ENCODE measurements around the gene RAD50.

Gene RAD50

GRCh38 chr5:132677682-132678400, 121.1 kb downstream of the RAD50 start:
- no peak for DNase-seq

DNA sequence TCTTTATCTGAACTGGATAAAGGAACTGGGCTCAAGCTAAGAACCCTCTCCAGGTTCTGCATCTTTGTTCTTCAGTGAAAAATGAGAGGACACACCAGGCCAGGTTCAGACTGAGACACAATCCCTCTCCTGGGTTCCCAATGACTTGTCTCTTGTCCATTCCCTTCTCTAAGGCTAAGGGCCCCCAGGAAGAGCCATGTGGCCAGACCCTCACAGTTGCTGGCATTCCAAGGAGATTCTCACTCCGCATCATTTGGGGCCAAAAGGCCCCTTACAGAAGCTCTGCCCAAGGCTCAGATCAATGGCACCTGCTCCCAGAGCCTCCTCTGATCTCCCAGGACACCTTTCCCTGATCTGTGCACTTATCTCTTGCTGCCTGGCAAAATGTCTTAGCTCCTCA, 122.0 kb downstream of the RAD50 start:
- no peak for DNase-seq

- no peak for DNase-seq
These were observed 122.4 kb downstream of the RAD50 start for GRCh38 chr5:132679166-132679565.

- DNase-seq: no peak
These were observed 123.1 kb downstream of the RAD50 start for GRCh38 chr5:132679717-132680380.

DNA sequence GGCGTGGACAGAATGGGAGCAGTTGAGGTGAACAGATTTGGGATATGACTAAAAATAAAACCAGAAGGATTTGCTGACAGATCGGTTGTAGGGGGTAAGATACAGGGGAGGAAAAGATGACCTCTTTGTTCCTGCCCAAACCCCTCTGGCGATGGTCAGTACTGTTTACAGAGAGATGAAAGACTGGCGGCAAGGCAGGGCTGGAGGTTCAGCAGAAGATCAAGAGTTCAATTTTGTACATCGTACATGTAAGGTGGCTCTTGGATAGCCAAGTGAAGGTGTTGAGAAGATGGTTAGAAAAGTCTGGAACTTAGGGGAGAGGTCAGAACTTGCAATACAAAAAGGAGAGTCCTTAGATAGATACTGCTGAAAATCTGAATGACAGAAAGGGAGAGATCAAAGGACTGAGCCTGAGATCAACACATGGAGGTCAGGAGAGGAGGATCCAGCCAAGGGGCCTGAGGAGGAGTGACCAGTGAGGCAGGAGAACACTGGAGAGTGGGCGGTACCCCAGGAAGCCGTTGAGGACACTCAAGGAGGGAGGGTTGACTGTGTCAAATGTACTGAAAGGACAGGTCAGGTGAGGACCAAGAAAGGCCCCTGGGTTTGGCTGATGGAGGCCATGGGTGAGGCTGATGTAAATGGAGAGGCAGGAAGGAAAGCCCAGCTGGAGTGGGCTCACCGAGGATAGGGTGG, 124.2 kb downstream of the RAD50 start:
- no peak for DNase-seq

DNA sequence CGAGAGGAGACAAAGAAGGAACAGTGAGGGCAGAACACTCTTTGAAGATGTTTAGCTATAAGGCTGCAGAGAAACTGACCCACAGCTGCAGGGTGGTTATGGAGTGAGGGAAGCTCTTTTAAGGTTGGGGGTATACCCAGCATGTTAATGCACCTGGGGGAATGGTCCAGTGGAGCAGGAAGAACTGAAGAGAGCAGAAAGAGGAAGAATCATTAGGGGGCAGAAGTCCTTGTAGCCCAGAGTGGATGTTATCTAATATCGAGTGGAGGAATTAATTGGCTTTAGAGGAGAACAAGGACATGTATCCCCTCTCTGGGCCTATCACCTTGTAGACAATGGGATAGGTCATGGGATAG, 124.7 kb downstream of the RAD50 start:
- no peak for DNase-seq

DNA sequence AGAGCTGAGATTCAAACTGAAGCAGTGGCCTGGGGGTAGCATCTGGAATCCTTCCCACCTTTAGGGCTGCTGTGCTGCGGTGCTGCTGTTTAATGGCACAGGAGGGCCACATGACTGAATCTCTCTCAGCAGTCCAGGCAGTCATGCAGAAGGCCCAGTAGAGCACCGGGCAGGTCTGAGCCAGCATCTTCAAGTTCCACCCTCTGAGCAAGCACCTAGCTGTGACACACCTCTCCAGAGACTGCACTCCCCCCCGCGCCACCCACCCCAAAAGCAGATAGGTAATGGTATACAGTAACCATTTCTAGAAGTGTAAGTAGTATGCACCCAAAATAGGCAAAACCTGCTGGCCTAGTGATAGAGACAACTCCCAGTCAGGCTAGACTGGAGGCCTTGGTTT, 125.2 kb downstream of the RAD50 start:
- DNase-seq: no peak

DNA sequence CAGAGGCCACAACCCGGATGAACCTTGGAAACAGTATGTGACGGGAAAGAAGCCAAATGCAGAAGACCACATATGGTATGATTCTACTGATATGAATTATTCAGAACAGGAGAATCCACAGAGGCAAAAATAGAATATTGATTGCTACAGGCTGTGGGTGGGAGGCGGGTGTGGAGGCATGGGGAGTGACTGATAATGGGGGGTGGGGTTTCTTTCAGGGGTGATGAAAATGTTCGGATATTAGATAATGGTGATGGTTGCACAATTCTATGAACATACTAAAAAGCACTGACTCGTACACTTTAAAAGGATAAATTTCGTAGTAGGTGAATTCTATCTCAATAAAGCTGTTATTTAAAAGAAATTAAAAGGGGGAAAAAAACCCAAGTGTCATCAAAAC, 127.7 kb downstream of the RAD50 start:
- DNase-seq: no peak

DNA sequence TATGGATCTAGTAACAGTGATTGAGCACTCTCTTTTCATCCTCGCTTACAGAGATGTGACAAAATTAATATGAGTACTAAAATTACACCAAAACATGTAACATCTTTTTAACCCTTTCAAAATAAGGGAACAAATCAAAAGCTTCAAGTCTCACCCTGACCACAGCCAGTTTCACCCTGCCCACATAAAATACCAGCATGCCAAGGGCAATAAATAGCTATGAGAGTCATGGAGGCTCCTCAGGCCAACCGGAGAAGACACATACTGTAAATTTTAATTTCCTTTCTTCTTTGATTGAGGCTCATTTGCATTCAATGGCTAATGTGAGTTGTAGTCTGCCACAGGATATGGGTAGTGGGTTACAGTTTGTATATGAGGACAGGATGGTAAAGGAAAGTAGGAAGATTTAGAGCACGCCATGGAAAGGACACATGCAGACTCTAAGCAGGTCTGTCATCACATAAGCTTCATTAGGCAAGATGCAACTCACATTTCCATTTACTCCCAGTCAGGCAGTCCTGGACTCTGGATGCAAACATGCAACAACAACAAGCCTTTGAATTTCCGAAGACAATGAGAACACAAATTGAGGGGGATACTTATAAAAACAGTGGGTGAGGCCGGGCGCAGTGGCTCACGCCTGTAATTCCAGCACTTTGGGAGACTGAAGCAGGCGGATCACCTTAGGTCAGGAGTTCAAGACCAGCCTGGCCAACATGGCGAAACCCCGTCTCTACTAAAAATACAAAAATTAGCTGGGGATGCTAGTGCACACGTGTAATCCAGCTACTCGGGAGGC, 128.3 kb downstream of the RAD50 start:
- no peak for DNase-seq

GRCh38 chr5:132686193-132686592, 129.4 kb downstream of the RAD50 start:
- DNase-seq: no peak

DNA sequence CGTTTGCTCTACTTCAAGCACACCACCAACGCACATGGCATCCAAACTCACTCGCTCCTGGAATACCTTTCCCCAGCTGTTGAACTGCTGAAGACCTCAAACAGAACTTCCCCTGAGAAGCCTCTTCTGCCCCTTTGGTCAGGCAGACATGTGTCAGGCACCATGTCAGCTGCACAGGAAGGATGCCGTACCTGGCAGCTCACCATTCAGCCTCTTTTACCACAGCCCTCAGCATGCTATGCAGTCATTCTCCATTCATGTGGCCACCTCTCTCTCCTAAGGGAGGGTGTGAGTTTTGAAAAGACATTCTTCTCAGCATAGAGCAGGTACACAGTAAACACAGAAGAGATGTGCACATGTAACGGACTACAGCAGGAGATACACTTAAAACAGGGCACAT, 131.2 kb downstream of the RAD50 start:
- DNase-seq: peak; percentile 44

DNA sequence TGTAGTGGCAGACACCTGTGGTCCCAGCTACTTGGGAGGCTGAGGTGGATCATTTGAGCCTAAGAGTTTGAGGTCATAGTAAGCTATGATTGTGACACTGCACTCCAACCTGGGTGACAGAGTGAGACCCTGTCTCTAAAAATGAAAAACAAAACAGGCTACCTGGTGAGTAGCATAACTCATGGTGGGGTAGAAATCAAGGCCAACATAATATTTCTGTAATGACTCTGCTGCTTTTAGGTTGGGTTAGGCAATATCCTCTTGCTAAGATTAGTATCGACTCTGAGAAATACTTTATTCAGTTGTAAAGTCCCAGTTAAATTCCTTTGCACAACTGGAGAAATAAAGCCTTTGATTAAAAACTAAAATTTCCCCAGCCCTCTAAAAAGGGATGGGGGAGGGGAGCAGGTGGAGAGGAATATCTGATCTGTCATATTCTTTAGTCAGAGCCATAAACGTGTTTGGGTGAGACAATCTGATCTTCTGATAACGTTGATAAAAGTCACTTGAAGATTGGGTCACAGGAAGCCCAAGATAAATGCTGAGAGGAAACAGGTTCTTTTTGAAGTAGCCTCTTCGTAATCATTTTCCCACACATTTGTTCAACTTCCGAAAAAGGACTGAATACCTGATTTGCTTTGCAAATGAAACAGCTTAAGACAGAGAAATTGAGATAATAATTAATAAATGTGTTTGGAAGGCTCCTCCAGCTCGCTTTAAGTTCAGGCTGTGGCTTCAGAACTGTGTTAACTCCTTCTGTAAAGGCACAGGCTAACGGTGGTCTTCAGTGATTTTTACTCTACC, 132.0 kb downstream of the RAD50 start:
- peak; percentile 54 for DNase-seq

DNA sequence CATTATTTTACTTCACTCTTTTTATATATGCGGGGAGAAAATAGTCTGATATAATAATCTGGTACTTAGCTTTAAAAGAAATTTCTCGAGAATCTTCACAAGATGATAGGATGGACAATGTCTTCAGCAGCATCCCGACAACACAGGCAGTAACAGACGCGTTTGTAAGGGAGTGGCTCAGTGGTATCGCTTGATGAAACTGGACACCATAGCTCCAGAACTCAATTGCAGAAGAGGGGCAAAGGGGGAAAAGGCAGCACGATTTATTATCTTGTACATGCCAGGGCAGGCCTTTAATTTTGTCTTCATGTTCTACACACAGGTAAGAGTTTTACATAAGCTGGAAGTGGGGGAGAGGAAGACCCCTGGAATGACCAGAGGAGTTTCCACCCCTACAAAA, 132.7 kb downstream of the RAD50 start:
- DNase-seq: no peak

- no peak for DNase-seq
These were observed 133.4 kb downstream of the RAD50 start for GRCh38 chr5:132690156-132690555.

DNA sequence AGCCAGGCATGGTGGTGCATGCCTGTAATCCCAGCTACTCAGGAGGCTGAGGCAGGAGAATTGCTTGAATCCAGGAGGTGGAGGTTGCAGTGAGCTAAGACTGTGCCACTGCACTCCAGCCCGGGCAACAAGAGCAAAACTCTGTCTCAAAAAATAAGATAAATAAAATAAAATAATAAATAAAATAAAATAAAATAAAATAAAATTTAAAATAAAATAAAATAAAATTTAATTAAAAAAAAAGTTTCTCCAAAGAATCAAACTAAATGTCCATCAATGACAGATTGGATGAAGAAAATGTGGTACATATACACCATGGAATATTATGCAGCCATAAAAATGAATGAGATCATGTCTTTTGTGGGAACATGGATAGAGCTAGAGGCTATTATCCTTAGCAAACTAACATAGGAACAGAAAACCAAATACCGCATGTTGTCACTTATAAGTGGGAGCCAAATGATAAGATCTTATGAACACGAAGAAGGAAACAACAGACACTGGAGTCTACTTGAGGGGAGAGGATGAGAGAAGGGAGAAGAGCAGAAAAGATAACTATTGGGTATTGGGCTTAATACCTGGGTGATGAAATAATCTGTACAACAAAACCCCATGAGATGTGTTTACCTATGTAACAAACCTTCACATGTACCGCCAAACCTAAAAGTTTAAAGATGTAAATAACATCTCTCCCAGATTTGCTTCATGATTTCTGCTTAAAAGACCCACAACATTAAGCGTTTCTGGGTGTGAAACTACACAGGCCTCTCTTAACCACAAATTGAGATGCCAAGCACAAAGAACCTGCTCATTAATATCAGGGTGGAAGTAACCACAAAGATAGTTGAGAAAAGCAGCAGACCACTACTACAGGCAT, 135.2 kb downstream of the RAD50 start:
- peak; percentile 11 for DNase-seq

- DNase-seq: no peak
These were observed 135.8 kb downstream of the RAD50 start for GRCh38 chr5:132692632-132692967.
